Esophagus mucosa (tissue), 1 donor: ENCODE measurements around the gene RSPRY1. TPM values are rescaled to one million over a fixed set of nuclear protein-coding genes. Genes with fewer than 3 reads are reported as not detected.

Experiments
- ATAC-seq: fragments of 200-7000 bp; cut with Tn5 transposase; one replicate; pipeline ENCODE4 v1.9.1; 2020
- total RNA-seq: library from RNA; stranded (reverse); gene quantifications from one replicate; pipeline ENCODE4 v1.2.4, GENCODE V29; 2023
- donor health status: DM: yes; HTN: yes; CAD: no.

RSPRY1 gene
- total RNA-seq, 1 donor from 2014 or later, result 20.4 TPM

GRCh38 chr16:57224651-57225335 lies 38.7 kb downstream of the RSPRY1 start:
- no peak for ATAC-seq

GRCh38 chr16:57225978-57226377 lies 39.8 kb downstream of the RSPRY1 start:
- ATAC-seq, result no peak

GRCh38 chr16:57226701-57227621 lies 40.8 kb downstream of the RSPRY1 start:
- no peak for ATAC-seq

- ATAC-seq, result no peak
Observed at GRCh38 chr16:57229079-57229478, 43.0 kb downstream of the RSPRY1 start.

GRCh38 chr16:57231821-57232350 lies 45.8 kb downstream of the RSPRY1 start:
- peak; percentile 43 for ATAC-seq

- no peak for ATAC-seq
Observed at GRCh38 chr16:57233944-57234706, 48.0 kb downstream of the RSPRY1 start.

GRCh38 chr16:57234707-57235092 lies 48.6 kb downstream of the RSPRY1 start:
- no peak for ATAC-seq

GRCh38 chr16:57235128-57236021 lies 49.2 kb downstream of the RSPRY1 start:
- ATAC-seq, result peak; percentile 19

- ATAC-seq, result no peak
Observed at GRCh38 chr16:57236022-57236350, 49.9 kb downstream of the RSPRY1 start.

- no peak for ATAC-seq
Observed at GRCh38 chr16:57238682-57239081, 52.6 kb downstream of the RSPRY1 start.

- ATAC-seq, result no peak
Observed at GRCh38 chr16:57239107-57239506, 53.0 kb downstream of the RSPRY1 start.

- ATAC-seq, result no peak
Observed at GRCh38 chr16:57240851-57241250, 54.7 kb downstream of the RSPRY1 start.

GRCh38 chr16:57242650-57243049 lies 56.5 kb downstream of the RSPRY1 start:
- no peak for ATAC-seq

GRCh38 chr16:57244463-57244766 lies 58.3 kb downstream of the RSPRY1 start:
- no peak for ATAC-seq

- peak; percentile 99 for ATAC-seq
Observed at GRCh38 chr16:57244767-57245471, 58.8 kb downstream of the RSPRY1 start, which contains the start of gene ARL2BP. Gene ARL2BP (plus strand): TSS chr16:57245259. CDS start chr16:57245368, 109 bp downstream.

- ATAC-seq, result peak; percentile 45
Observed at GRCh38 chr16:57245472-57246113, 59.5 kb downstream of the RSPRY1 start.

- ATAC-seq, result no peak
Observed at GRCh38 chr16:57251352-57251751, 65.2 kb downstream of the RSPRY1 start.

- no peak for ATAC-seq
Observed at GRCh38 chr16:57252148-57252721, 66.1 kb downstream of the RSPRY1 start.

- no peak for ATAC-seq
Observed at GRCh38 chr16:57253466-57253865, 67.3 kb downstream of the RSPRY1 start.

GRCh38 chr16:57255686-57256415 lies 69.7 kb downstream of the RSPRY1 start:
- ATAC-seq, result peak; percentile 89
